HepG2 (cell line): Measurements from ENCODE around the gene LOXL3. TPM values are rescaled to one million over a fixed set of nuclear protein-coding genes. Genes with fewer than 3 reads are reported as not detected.

ENCODE experiments used
- ELF3 ChIP-seq: IDR thresholded peaks from 2 replicates; pipeline ENCODE4 v1.6.1; 2016; ENCODE audit warnings: missing genetic modification reagents, missing compliant biosample characterization
- GABPB1 ChIP-seq: IDR thresholded peaks from 2 replicates; pipeline ENCODE4 v1.6.1; 2016; ENCODE audit warnings: mild to moderate bottlenecking, missing genetic modification reagents, moderate library complexity, missing compliant biosample characterization
- HNF1A ChIP-seq, 2 experiments: sonication (generic) in 1 of 2; formaldehyde crosslinking in 1 of 2; IDR thresholded peaks; 2 replicates each; pipeline versions ENCODE4 v1.4.0 to v1.6.1; 2016 to 2020; ENCODE audit warnings: borderline replicate concordance in 1 of 2, low read depth in 1 of 2, mild to moderate bottlenecking in 1 of 2, missing genetic modification reagents in 1 of 2
- HOXA7 ChIP-seq: sonication (generic); formaldehyde crosslinking; IDR thresholded peaks from 2 replicates; pipeline ENCODE4 v1.8.1; 2022; ENCODE audit warnings: mild to moderate bottlenecking, missing genetic modification reagents, moderate library complexity
- ISX ChIP-seq: sonication (generic); formaldehyde crosslinking; conservative IDR thresholded peaks from 2 replicates; pipeline ENCODE4 v1.5.0; 2020; ENCODE audit warnings: missing genetic modification reagents
- MIER2 ChIP-seq: IDR thresholded peaks from 2 replicates; pipeline ENCODE4 v1.6.1; 2016; ENCODE audit warnings: missing biosample characterization, missing genetic modification reagents
- MYC ChIP-seq: sonication (generic); formaldehyde crosslinking; IDR thresholded peaks from 2 replicates; pipeline ENCODE4 v1.9.0; 2021; ENCODE audit warnings: missing genetic modification reagents, borderline replicate concordance
- NCOR1 ChIP-seq: fragments of 200-600 bp; sonication (generic); IDR thresholded peaks from 2 replicates; pipeline ENCODE4 v1.7.0; 2017; ENCODE audit warnings: antibody characterized with exemption, low read length, borderline replicate concordance
- PHF21A ChIP-seq: sonication (generic); formaldehyde crosslinking; IDR thresholded peaks from 2 replicates; pipeline ENCODE4 v1.5.0; 2020; ENCODE audit warnings: mild to moderate bottlenecking, missing genetic modification reagents
- POGK ChIP-seq: sonication (generic); formaldehyde crosslinking; conservative IDR thresholded peaks from 2 replicates; pipeline ENCODE4 v1.8.0; 2022; ENCODE audit warnings: mild to moderate bottlenecking, moderate library complexity, missing genetic modification reagents
- PTBP1 ChIP-seq: fragments of 200-400 bp; formaldehyde crosslinking; IDR thresholded peaks from 2 replicates; pipeline ENCODE4 v1.6.1; 2018; ENCODE audit warnings: low read length, low read depth; ENCODE audit not compliant: poor library complexity, severe bottlenecking
- RFX1 ChIP-seq: fragments of 450-650 bp; IDR thresholded peaks from 2 replicates; pipeline ENCODE4 v1.6.1; 2017
- TAF1 ChIP-seq: sonication (generic); formaldehyde crosslinking; IDR thresholded peaks from 2 replicates; pipeline ENCODE4 v1.4.0; 2020; ENCODE audit warnings: missing genetic modification reagents
- TEAD3 ChIP-seq: optimal IDR thresholded peaks from 2 replicates; pipeline ENCODE3; 2016; ENCODE audit warnings: borderline replicate concordance
- ZBED4 ChIP-seq: sonication (generic); formaldehyde crosslinking; IDR thresholded peaks from 2 replicates; pipeline ENCODE4 v1.4.0; 2020; ENCODE audit warnings: missing genetic modification reagents, borderline replicate concordance
- ZSCAN9 ChIP-seq: IDR thresholded peaks from 2 replicates; pipeline ENCODE4 v1.6.1; 2016; ENCODE audit warnings: borderline replicate concordance
- polyA plus RNA-seq, 8 experiments: library from polyadenylated mRNA; depleted of rRNA in 3 of 8; stranded (reverse) in 7 of 8; unstranded in 1 of 8; fragments of >200 nt; fragmentation: Illumina TruSeq in 4 of 8; extraction: Trizol in 4 of 8; gene quantifications; 2 replicates each; pipeline versions ENCODE4 v1.2.1 to v1.2.3, GENCODE V29; 2011 to 2016; ENCODE audit warnings: low read depth in 4 of 8, missing spikeins in 1 of 8, mixed read lengths in 1 of 8; ENCODE audit not compliant: insufficient read depth in 1 of 8
- total RNA-seq, 5 experiments: library from RNA; depleted of rRNA; stranded (reverse); fragments of >200 nt; fragmentation: Illumina TruSeq; extraction: Trizol; gene quantifications; 2 replicates each; pipeline ENCODE4 v1.2.3, GENCODE V29; 2016; ENCODE audit warnings: low read depth in 1 of 5

LOXL3 gene
- total and polyA plus RNA-seq, 2 of the 13 experiments (the other 11 are each of a cell fraction or from before 2014, with no cell fraction given) = 0.55 to 6.5 TPM

GRCh38 chr2:74497777-74498499 lies 55.8 kb downstream of the LOXL3 start (continued):
- TF ChIP-seq ELF3 (CRISPR knock-in tag) (0 out of 2 replicates have a peak, but pooled peaks have one; percentile 15), MIER2 (CRISPR knock-in tag) (no peak), TAF1 (CRISPR knock-in tag) (peak; percentile 36; the same call in 1 of the 2 replicates), POGK (CRISPR knock-in tag) (no peak; the same call in 1 of the 2 replicates), HNF1A (IDR thresholded peaks at IDR 0.05; ENCODE audit: low read depth) (no peak), HNF1A (CRISPR knock-in tag; IDR thresholded peaks at IDR 0.05; ENCODE audit: borderline replicate concordance) (0 out of 2 replicates have a peak, but pooled peaks have one; percentile 12), HOXA7 (CRISPR knock-in tag) (no peak), ISX (CRISPR knock-in tag) (no peak), NCOR1 (no peak), MYC (CRISPR knock-in tag) (no peak; the same call in 1 of the 2 replicates), GABPB1 (CRISPR knock-in tag) (peak; percentile 84), PHF21A (CRISPR knock-in tag) (0 out of 2 replicates have a peak, but pooled peaks have one; percentile 21), ZBED4 (CRISPR knock-in tag) (no peak), RFX1 (no peak), PTBP1 (no peak), TEAD3 (no peak), ZSCAN9 (no peak)
